Esophagus muscularis mucosa (tissue), 4 donors: ENCODE data around the gene IDH3G. TPM values are rescaled to one million over a fixed set of nuclear protein-coding genes. Genes with fewer than 3 reads are reported as not detected.

Experiments
- DNase-seq: peaks from one replicate; pipeline ENCODE4 v3.0.0-alpha.2; 2017; ENCODE audit errors: extremely low spot score
- H3K27ac ChIP-seq, 4 donors: fragments of 200-600 bp; sonication (generic); replicated peaks in 1 of 4; 1 replicate in 3 of 4; 2 replicates in 1 of 4; pipeline ENCODE4 v1.5.1; 2016 to 2019; ENCODE audit warnings: mild to moderate bottlenecking in 1 of 4
- H3K27me3 ChIP-seq, 4 donors: fragments of 200-600 bp; sonication (generic); one replicate each; pipeline versions ENCODE4 v1.5.1 to v1.6.0; 2016 to 2019
- H3K36me3 ChIP-seq, 4 donors: fragments of 200-600 bp; sonication (generic); one replicate each; pipeline ENCODE4 v1.5.1; 2016 to 2019
- H3K4me1 ChIP-seq, 4 donors: fragments of 200-600 bp; sonication (generic); one replicate each; pipeline ENCODE4 v1.5.1; 2016 to 2019
- H3K4me3 ChIP-seq, 4 donors: fragments of 200-600 bp; sonication (generic); 1 replicate in 2 of 4; 2 replicates in 2 of 4; pipeline ENCODE4 v1.5.1; 2016 to 2019; ENCODE audit warnings: mild to moderate bottlenecking in 4 of 4, moderate library complexity in 1 of 4
- H3K9me3 ChIP-seq, 4 donors: fragments of 200-600 bp; sonication (generic); 1 replicate in 3 of 4; 2 replicates in 1 of 4; pipeline ENCODE4 v1.5.1; 2016 to 2019
- EP300 ChIP-seq: sonication (generic); formaldehyde crosslinking; IDR thresholded peaks from one replicate; pipeline ENCODE4 v1.6.1; 2017; ENCODE audit warnings: antibody characterized with exemption
- POLR2A ChIP-seq: fragments of 450-650 bp; IDR thresholded peaks from one replicate; pipeline ENCODE4 v1.6.1; 2017; ENCODE audit warnings: antibody characterized with exemption, moderate library complexity, mild to moderate bottlenecking, low read depth
- POLR2AphosphoS5 ChIP-seq, 2 donors: sonication (generic); formaldehyde crosslinking; IDR thresholded peaks; one replicate each; pipeline ENCODE4 v1.6.1; 2017; ENCODE audit warnings: antibody characterized with exemption in 2 of 2
- WGBS: methylation state at CpG from one replicate; pipeline ENCODE4 v1.1.5; 2018; 5-methylcytosine and 5-hydroxymethylcytosine counted together
- intact Hi-C: fragments of 100-400 bp; cut with DNase I; formaldehyde crosslinking; loops from one replicate; pipeline ENCODE4 v1.15.1; 2023
- total RNA-seq, 4 donors: library from RNA; depleted of rRNA; stranded (reverse); fragments of >200 nt; gene quantifications; one replicate each; pipeline versions ENCODE4 v1.1.0 to v1.2.1, GENCODE V29; 2016
- TF ChIP-seq, protein P1 (sequence below), 3 experiments: fragments of 200-600 bp in 2 of 3; fragments of 450-650 bp in 1 of 3; sonication (generic) in 2 of 3; IDR thresholded peaks; one replicate each; pipeline ENCODE4 v1.5.1; 2017 to 2019; ENCODE audit warnings: antibody characterized with exemption in 3 of 3, mild to moderate bottlenecking in 2 of 3, moderate library complexity in 1 of 3

The IDH3G gene
- total RNA-seq, 4 donors from 2014 or later, result 52.3 to 76.3 (median 70.3) TPM

- Histone ChIP-seq H3K36me3 (peaks cover 4 to 50% (median 22%) of the 10 kb centered on the region in 4 donors), H3K4me3 (no peak overlapping the region), H3K4me1 (peaks cover 0 to 21% (median 19%) of the 10 kb centered on the region in 4 donors), H3K27ac (no peak overlapping the region), H3K27me3 (no peaks in the 10 kb centered on the region), H3K9me3 (no peaks in the 10 kb centered on the region)
- WGBS, result 89% methylated on average over 21 of the region's 29 CpGs
- intact Hi-C loops, result no loop called here
- TF ChIP-seq, protein P1, sequence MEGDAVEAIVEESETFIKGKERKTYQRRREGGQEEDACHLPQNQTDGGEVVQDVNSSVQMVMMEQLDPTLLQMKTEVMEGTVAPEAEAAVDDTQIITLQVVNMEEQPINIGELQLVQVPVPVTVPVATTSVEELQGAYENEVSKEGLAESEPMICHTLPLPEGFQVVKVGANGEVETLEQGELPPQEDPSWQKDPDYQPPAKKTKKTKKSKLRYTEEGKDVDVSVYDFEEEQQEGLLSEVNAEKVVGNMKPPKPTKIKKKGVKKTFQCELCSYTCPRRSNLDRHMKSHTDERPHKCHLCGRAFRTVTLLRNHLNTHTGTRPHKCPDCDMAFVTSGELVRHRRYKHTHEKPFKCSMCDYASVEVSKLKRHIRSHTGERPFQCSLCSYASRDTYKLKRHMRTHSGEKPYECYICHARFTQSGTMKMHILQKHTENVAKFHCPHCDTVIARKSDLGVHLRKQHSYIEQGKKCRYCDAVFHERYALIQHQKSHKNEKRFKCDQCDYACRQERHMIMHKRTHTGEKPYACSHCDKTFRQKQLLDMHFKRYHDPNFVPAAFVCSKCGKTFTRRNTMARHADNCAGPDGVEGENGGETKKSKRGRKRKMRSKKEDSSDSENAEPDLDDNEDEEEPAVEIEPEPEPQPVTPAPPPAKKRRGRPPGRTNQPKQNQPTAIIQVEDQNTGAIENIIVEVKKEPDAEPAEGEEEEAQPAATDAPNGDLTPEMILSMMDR (IDR thresholded peaks at IDR 0.05), result no peak
- TF ChIP-seq POLR2AphosphoS5 (IDR thresholded peaks at IDR 0.05), result no peak
- TF ChIP-seq EP300, result no peak
- no peak for TF ChIP-seq POLR2A
- no peak for DNase-seq
These were observed 54.3 kb downstream of the IDH3G start for GRCh38 chrX:153739754-153740486.

DNA sequence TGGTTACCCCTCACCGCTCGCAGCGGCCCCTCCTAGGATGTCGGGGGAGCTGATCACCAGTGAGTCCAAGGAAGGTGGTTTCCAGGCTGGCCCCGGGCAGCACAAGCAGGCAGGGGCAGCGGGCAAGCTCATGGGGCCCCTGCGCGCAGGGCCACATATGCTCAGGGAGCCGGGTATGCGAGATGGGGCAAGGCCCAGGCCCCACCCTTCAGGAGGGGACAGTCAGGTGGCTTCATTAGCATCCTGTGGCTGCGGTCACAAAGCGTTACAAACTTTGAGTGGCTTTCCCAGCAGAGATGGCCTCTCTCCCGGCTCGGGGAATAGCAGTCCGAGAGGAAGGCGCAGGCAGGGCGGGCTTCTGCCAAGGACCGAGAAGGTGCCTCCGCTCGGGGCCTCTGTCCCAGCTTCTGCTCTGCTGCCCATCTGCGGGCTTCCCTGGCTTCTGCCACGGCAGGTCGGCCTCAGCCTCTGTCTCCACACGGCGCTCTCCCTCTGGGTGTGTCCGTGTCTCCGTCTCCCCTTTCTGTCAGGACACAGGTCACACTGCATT lies 56.0 kb downstream of the IDH3G start:
- no peak for DNase-seq
- Histone ChIP-seq H3K9me3 (no peaks in the 10 kb centered on the region), H3K4me3 (no peak overlapping the region), H3K27ac (no peak overlapping the region), H3K4me1 (peaks cover 0 to 5% (median 4%) of the 10 kb centered on the region in 4 donors), H3K36me3 (peaks cover 4 to 50% (median 25%) of the 10 kb centered on the region in 4 donors), H3K27me3 (no peaks in the 10 kb centered on the region)
- whole genome bisulfite sequencing, result 89% methylated on average over 18 of the region's 27 CpGs
- TF ChIP-seq POLR2A, result no peak
- intact Hi-C loops, result no loop called here

DNA sequence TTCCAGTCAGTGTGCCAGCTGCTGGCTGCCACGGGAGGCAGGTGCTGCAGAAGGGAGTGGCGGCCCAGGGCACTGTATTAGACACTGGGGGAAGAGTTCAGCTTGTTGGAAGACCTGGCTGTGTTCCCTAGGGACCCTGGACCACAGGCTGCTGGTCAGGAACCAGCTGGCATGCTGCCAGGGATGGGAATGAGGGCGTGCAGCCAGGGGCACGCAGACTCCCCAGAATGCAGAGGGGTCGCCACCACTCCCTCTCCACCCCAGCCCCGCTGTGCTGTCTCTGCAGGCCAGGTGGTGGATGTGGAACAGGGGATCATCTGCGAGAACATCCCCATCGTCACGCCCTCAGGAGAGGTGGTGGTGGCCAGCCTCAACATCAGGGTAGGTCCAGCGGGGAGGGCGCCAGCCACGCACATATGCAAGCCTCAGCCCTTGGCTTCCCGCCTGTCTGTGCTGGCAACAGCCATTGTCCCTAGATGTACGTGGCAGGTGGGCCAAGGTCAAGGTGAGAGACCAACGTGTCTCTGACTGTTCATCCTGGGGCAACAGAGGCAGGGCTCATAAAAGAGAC lies 57.2 kb downstream of the IDH3G start:
- Histone ChIP-seq H3K4me1 (no peaks in the 10 kb centered on the region), H3K27me3 (no peaks in the 10 kb centered on the region), H3K4me3 (no peak overlapping the region), H3K36me3 (peaks cover 4 to 50% (median 27%) of the 10 kb centered on the region in 4 donors), H3K27ac (no peak overlapping the region), H3K9me3 (peaks cover 0 to 8% (median 0%) of the 10 kb centered on the region in 4 donors)
- no peak for DNase-seq
- TF ChIP-seq EP300 (no peak), POLR2AphosphoS5 (IDR thresholded peaks at IDR 0.05) (no peak), POLR2A (no peak)
- TF ChIP-seq, protein P1 (IDR thresholded peaks at IDR 0.05), result no peak
- intact Hi-C loops, result no loop called here
- WGBS, result 91% methylated on average over 9 of the region's 15 CpGs

- Histone ChIP-seq H3K27me3 (no peaks in the 10 kb centered on the region), H3K4me3 (no peak overlapping the region), H3K4me1 (no peaks in the 10 kb centered on the region), H3K9me3 (peaks cover 0 to 9% (median 0%) of the 10 kb centered on the region in 4 donors), H3K27ac (no peak overlapping the region), H3K36me3 (peaks cover 4 to 45% (median 27%) of the 10 kb centered on the region in 4 donors)
- 84% methylated on average over 17 of the region's 30 CpGs for WGBS
- no peak for DNase-seq
- TF ChIP-seq POLR2AphosphoS5 (IDR thresholded peaks at IDR 0.05) (no peak), POLR2A (no peak), EP300 (no peak)
- TF ChIP-seq, protein P1 (IDR thresholded peaks at IDR 0.05), result no peak
- intact Hi-C loops, result no loop called here
These were observed 57.9 kb downstream of the IDH3G start for GRCh38 chrX:153736071-153736820.

Other genes with a start within 250 kb of the IDH3G start
- gene CCNQ, start 195.2 kb downstream of the IDH3G start, total RNA-seq, result 10 to 100 TPM; 38.6 to 58.3 (median 49.8) TPM
- gene DUSP9, start 147.2 kb downstream of the IDH3G start, total RNA-seq, result not detected
- gene PNCK, start 120.6 kb downstream of the IDH3G start, total RNA-seq, result 10 to 100 TPM; 20.5 to 67.8 (median 26.0) TPM
- 10 to 100 TPM; 41.7 to 62.3 (median 45.6) TPM for gene SLC6A8, start 106.4 kb downstream of the IDH3G start, total RNA-seq
- 100 to 1,000 TPM in 2 of 4 donors, 10 to 100 TPM in 2; 76.4 to 129 (median 101) TPM for gene BCAP31, start 70.0 kb downstream of the IDH3G start, total RNA-seq
- gene ABCD1, start 69.5 kb downstream of the IDH3G start, total RNA-seq, result 10 to 100 TPM; 18.4 to 36.2 (median 25.1) TPM
- 10 to 100 TPM in 3 of 4 donors, 1 to 10 TPM in 1; 6.1 to 21.9 (median 17.6) TPM for gene PLXNB3, start 30.1 kb downstream of the IDH3G start, total RNA-seq
- 1 to 10 TPM in 2 of 4 donors, under 1 TPM in 2; 0.52 to 2.2 (median 1.1) TPM for gene SRPK3, start 13.3 kb downstream of the IDH3G start, total RNA-seq
- gene SSR4, start 293 bp upstream of the IDH3G start, total RNA-seq, result 100 to 1,000 TPM; 100 to 115 (median 109) TPM
- gene PDZD4, start 36.2 kb upstream of the IDH3G start, total RNA-seq, result 10 to 100 TPM; 20.0 to 48.4 (median 36.9) TPM
- gene L1CAM, start 91.8 kb upstream of the IDH3G start, total RNA-seq, result 10 to 100 TPM; 22.4 to 47.9 (median 30.0) TPM
- gene AVPR2, start 110.3 kb upstream of the IDH3G start, total RNA-seq, result 1 to 10 TPM; 1.2 to 7.6 (median 4.5) TPM
- 10 to 100 TPM; 15.9 to 22.4 (median 17.7) TPM for gene ARHGAP4, start 131.9 kb upstream of the IDH3G start, total RNA-seq
- gene NAA10, start 140.7 kb upstream of the IDH3G start, total RNA-seq, result 100 to 1,000 TPM in 2 of 4 donors, 10 to 100 TPM in 2; 89.3 to 106 (median 95.4) TPM
- gene RENBP, start 150.3 kb upstream of the IDH3G start, total RNA-seq, result 10 to 100 TPM in 1 of 4 donors, 1 to 10 TPM in 3; 8.0 to 12.6 (median 9.1) TPM
- gene HCFC1, start 177.4 kb upstream of the IDH3G start, total RNA-seq, result 100 to 1,000 TPM in 1 of 4 donors, 10 to 100 TPM in 3; 50.7 to 102 (median 60.8) TPM
- gene TMEM187, start 178.4 kb upstream of the IDH3G start, total RNA-seq, result 1 to 10 TPM; 3.6 to 6.9 (median 6.1) TPM
- 10 to 100 TPM; 50.5 to 74.9 (median 67.6) TPM for gene IRAK1, start 225.5 kb upstream of the IDH3G start, total RNA-seq